ENCODE results near the gene CFAP73.

The CFAP73 gene

GRCh38 chr12:113163030-113163360 lies 13.5 kb downstream of the CFAP73 start:
- in situ Hi-C loops (cut with MboI; ENCODE audit: low pct_unique_long_range_greater_than_20kb, low sequenced_read_pairs, unreplicated experiment) = no loop called here
- no peak for DNase-seq (ENCODE audit: low spot score)
- TF ChIP-seq CTCF (IDR thresholded peaks at IDR 0.05; ENCODE audit: extremely low read depth, insufficient read depth, missing control alignments) = no peak

GRCh38 chr12:113164014-113164413 lies 14.5 kb downstream of the CFAP73 start:
- TF ChIP-seq CTCF (IDR thresholded peaks at IDR 0.05; ENCODE audit: extremely low read depth, insufficient read depth, missing control alignments) = no peak
- in situ Hi-C loops (cut with MboI; ENCODE audit: low pct_unique_long_range_greater_than_20kb, low sequenced_read_pairs, unreplicated experiment) = no loop called here

GRCh38 chr12:113165521-113166450 lies 16.3 kb downstream of the CFAP73 start:
- DNase-seq (ENCODE audit: low spot score) = no peak
- in situ Hi-C loops (cut with MboI; ENCODE audit: low pct_unique_long_range_greater_than_20kb, low sequenced_read_pairs, unreplicated experiment) = no loop called here
- no peak for TF ChIP-seq CTCF (IDR thresholded peaks at IDR 0.05; ENCODE audit: extremely low read depth, insufficient read depth, missing control alignments)

More at GRCh38 chr12:113164014-113164413, 14.5 kb downstream of the CFAP73 start:
- no peak for DNase-seq (ENCODE audit: low spot score)

- no peak for TF ChIP-seq CTCF (IDR thresholded peaks at IDR 0.05; ENCODE audit: extremely low read depth, insufficient read depth, missing control alignments)
- in situ Hi-C loops (cut with MboI; ENCODE audit: low pct_unique_long_range_greater_than_20kb, low sequenced_read_pairs, unreplicated experiment) = no loop called here
- no peak for DNase-seq (ENCODE audit: low spot score)
Measured at GRCh38 chr12:113167868-113168267, 18.3 kb downstream of the CFAP73 start.

- in situ Hi-C loops (cut with MboI; ENCODE audit: low pct_unique_long_range_greater_than_20kb, low sequenced_read_pairs, unreplicated experiment) = no loop called here
- no peak for TF ChIP-seq CTCF (IDR thresholded peaks at IDR 0.05; ENCODE audit: extremely low read depth, insufficient read depth, missing control alignments)
- DNase-seq (ENCODE audit: low spot score) = no peak
Measured at GRCh38 chr12:113169697-113170096, 20.2 kb downstream of the CFAP73 start.

GRCh38 chr12:113170457-113170856 lies 20.9 kb downstream of the CFAP73 start:
- in situ Hi-C loops (cut with MboI; ENCODE audit: low pct_unique_long_range_greater_than_20kb, low sequenced_read_pairs, unreplicated experiment) = no loop called here
- DNase-seq (ENCODE audit: low spot score) = no peak
- TF ChIP-seq CTCF (IDR thresholded peaks at IDR 0.05; ENCODE audit: extremely low read depth, insufficient read depth, missing control alignments) = no peak

All from GM13977 (cell line).